ENCODE measurements around the gene PDHX. TPM values are rescaled to one million over a fixed set of nuclear protein-coding genes. Genes with fewer than 3 reads are reported as not detected.
A peak's percentile ranks its signal among the peaks of the same experiment; 100 is the strongest.

Gene PDHX
- total RNA-seq, 1 donor from 2014 or later = 44.0 TPM

DNA sequence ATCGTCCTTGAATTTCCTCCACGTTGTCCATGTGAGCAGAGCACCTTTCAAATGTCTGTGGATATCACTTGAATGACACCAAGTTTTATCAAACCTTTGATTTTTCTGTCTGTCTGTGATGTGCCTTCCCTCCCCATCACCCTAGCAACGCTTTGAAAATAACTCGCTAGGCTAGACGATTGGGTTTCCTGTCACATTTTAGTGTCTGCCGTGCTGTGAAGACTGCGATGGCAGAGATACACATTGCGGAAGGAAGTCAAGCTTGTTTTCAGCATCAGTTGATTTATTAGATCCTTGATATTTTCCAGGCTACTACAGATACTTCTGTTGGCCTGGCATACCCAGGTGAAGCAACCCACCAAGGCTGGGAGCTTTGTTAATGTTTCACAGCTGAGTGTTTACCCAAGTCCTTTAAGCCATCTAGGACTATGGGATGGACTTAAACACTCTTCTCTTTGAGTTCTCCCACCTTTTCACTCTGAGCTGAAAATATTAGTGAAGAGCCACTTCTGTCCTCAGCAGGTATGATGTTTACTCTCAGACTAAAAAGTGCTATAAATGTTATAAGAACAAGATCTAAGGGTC lies 128.9 kb downstream of the PDHX start:
- no peak overlapping the region for H2AFZ ChIP-seq (ENCODE audit: low read depth, low read length)
- H3K9ac ChIP-seq (ENCODE audit: low read length) = no peak overlapping the region
- H3K4me1 Mint-ChIP-seq (ENCODE audit: low read depth, unreplicated experiment) = peaks cover 11% of the 10 kb centered on the region
- H3K79me2 ChIP-seq (ENCODE audit: insufficient read depth, low read length) = no peaks in the 10 kb centered on the region
- FAIRE-seq (no peak), DNase-seq (ENCODE audit: low read depth) (no peak)
- H3K4me2 ChIP-seq (ENCODE audit: low read length) = no peak overlapping the region
- H4K20me1 ChIP-seq (ENCODE audit: insufficient read depth, low read length) = no peaks in the 10 kb centered on the region
- no peaks in the 10 kb centered on the region for H3K36me3 Mint-ChIP-seq (ENCODE audit: low read depth, unreplicated experiment)
- H3K4me3 Mint-ChIP-seq (ENCODE audit: unreplicated experiment) = no peak overlapping the region
- peaks cover 2% of the 10 kb centered on the region for H3K27me3 Mint-ChIP-seq (ENCODE audit: low read depth, unreplicated experiment)
- no peaks in the 10 kb centered on the region for H3K36me3 ChIP-seq (ENCODE audit: insufficient read depth, low read length)
- peaks cover 4% of the 10 kb centered on the region for H3K9me3 Mint-ChIP-seq (ENCODE audit: unreplicated experiment)
- H3K9me3 ChIP-seq (ENCODE audit: insufficient read depth, low read depth, low read length) = no peaks in the 10 kb centered on the region
- H3K27ac Mint-ChIP-seq (ENCODE audit: unreplicated experiment) = no peak overlapping the region
- no peak for TF ChIP-seq EZH2 (IDR thresholded peaks at IDR 0.05; ENCODE audit: insufficient read depth, low read length)
- TF ChIP-seq, protein P1, sequence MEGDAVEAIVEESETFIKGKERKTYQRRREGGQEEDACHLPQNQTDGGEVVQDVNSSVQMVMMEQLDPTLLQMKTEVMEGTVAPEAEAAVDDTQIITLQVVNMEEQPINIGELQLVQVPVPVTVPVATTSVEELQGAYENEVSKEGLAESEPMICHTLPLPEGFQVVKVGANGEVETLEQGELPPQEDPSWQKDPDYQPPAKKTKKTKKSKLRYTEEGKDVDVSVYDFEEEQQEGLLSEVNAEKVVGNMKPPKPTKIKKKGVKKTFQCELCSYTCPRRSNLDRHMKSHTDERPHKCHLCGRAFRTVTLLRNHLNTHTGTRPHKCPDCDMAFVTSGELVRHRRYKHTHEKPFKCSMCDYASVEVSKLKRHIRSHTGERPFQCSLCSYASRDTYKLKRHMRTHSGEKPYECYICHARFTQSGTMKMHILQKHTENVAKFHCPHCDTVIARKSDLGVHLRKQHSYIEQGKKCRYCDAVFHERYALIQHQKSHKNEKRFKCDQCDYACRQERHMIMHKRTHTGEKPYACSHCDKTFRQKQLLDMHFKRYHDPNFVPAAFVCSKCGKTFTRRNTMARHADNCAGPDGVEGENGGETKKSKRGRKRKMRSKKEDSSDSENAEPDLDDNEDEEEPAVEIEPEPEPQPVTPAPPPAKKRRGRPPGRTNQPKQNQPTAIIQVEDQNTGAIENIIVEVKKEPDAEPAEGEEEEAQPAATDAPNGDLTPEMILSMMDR (IDR thresholded peaks at IDR 0.05; ENCODE audit: insufficient read depth, low read depth, low read length) = no peak
- H3K27me3 ChIP-seq (ENCODE audit: insufficient read depth, low read length) = no peaks in the 10 kb centered on the region
- no peak overlapping the region for H3K4me3 ChIP-seq (ENCODE audit: insufficient read depth, low read depth, low read length)
- peaks cover 9% of the 10 kb centered on the region for H3K4me1 ChIP-seq (ENCODE audit: insufficient read depth, low read length)
- no peak overlapping the region for H3K27ac ChIP-seq (ENCODE audit: low read depth, low read length)

Small RNA genes within 50 kb of the gene (microRNA-seq; reads per million reads assigned to microRNA genes)
- gene MIR1343 = 30.7 reads per million, percentile 52 among the genes with 10 or more reads in this experiment

Other genes with a start within 250 kb of the PDHX start
- gene APIP, start 239 bp upstream of the PDHX start, total RNA-seq = 13.9 and 14.1 TPM in 2 replicates
- gene CD44, start 222.6 kb downstream of the PDHX start, total RNA-seq = 148 and 154 TPM in 2 replicates